ENCODE results near the gene ZNF621. TPM values are rescaled to one million over a fixed set of nuclear protein-coding genes. Genes with fewer than 3 reads are reported as not detected.

ZNF621 gene
- total RNA-seq, 1 donor from 2014 or later: 23.3 TPM

DNA sequence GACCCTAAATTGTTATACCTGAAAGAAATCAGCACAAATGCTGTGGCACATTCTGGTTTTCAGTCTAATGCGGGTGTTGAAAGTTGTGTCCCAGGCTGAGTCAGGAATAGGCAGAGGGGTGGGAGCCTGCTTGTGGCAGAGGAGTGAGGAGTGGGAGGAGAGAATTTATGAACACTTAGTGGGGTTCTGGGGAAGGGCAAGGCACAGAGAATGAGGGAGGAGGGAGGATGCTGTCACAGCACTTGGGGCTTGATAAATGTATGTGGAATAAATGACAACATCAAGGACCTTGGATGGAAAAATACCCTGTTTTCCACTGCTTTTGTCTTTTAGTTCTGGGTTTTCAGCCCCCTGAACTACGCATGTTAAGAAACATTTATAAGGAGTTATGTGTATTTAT is 49.3 kb downstream of the ZNF621 start:
- TF ChIP-seq, protein P1, sequence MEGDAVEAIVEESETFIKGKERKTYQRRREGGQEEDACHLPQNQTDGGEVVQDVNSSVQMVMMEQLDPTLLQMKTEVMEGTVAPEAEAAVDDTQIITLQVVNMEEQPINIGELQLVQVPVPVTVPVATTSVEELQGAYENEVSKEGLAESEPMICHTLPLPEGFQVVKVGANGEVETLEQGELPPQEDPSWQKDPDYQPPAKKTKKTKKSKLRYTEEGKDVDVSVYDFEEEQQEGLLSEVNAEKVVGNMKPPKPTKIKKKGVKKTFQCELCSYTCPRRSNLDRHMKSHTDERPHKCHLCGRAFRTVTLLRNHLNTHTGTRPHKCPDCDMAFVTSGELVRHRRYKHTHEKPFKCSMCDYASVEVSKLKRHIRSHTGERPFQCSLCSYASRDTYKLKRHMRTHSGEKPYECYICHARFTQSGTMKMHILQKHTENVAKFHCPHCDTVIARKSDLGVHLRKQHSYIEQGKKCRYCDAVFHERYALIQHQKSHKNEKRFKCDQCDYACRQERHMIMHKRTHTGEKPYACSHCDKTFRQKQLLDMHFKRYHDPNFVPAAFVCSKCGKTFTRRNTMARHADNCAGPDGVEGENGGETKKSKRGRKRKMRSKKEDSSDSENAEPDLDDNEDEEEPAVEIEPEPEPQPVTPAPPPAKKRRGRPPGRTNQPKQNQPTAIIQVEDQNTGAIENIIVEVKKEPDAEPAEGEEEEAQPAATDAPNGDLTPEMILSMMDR (conservative IDR thresholded peaks at IDR 0.05): no peak
- no peaks in the 10 kb centered on the region for H3K36me3 Mint-ChIP-seq
- DNase-seq (ENCODE audit: extremely low spot score, unreplicated experiment): no peak
- no peak overlapping the region for H3K27ac Mint-ChIP-seq
- no peak overlapping the region for H3K4me3 Mint-ChIP-seq
- H3K9me3 Mint-ChIP-seq: no peaks in the 10 kb centered on the region
- peaks cover 5% of the 10 kb centered on the region for H3K4me1 Mint-ChIP-seq (ENCODE audit: unreplicated experiment)
- no peaks in the 10 kb centered on the region for H3K27me3 Mint-ChIP-seq

DNA sequence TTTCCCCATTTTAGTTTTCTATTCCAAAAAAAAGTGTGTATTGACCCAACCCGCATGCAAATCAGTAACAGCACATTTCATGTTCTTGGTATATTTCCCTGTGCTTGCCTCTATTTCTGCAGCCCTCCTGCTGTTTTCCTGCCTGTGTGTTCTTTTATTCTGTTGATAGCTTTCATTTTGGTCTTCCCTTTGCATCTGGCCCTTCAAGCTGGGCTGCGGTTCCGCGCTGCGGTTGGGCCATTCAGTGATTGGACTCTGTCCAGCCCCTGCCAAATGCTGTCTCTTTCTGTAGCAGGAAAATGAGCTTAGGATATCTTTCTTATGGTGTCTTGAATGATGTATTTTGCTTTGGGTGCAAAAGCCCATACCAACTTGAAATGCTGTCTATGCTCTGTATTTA is 49.9 kb downstream of the ZNF621 start:
- H3K4me1 Mint-ChIP-seq (ENCODE audit: unreplicated experiment): peaks cover 5% of the 10 kb centered on the region
- H3K27me3 Mint-ChIP-seq: no peaks in the 10 kb centered on the region
- H3K27ac Mint-ChIP-seq: no peak overlapping the region
- H3K36me3 Mint-ChIP-seq: no peaks in the 10 kb centered on the region
- no peak overlapping the region for H3K4me3 Mint-ChIP-seq
- no peak for DNase-seq (ENCODE audit: extremely low spot score, unreplicated experiment)
- TF ChIP-seq, protein P1 (conservative IDR thresholded peaks at IDR 0.05): no peak
- H3K9me3 Mint-ChIP-seq: no peaks in the 10 kb centered on the region

DNA sequence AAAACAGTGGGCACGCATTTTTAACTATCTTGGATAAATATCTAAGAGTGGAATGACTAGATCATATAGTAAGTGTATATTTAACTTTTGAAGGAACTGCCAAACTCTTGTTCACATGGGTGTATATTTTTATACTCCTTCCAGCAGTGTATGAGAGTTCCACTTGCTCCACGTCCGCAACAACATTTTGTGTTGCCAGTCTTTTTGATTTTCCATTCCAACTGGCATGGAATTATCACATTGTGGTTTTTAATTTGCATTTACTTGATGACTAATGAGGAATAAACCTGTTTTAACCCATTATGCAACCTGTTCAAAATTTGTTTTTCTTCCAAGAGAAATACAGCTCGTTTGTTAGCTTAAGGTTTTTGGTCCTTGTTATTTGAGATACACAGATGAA is 51.6 kb downstream of the ZNF621 start:
- Mint-ChIP-seq H3K9me3 (no peaks in the 10 kb centered on the region), H3K27ac (no peak overlapping the region), H3K36me3 (no peaks in the 10 kb centered on the region), H3K4me3 (no peak overlapping the region), H3K27me3 (peaks cover 2% of the 10 kb centered on the region), H3K4me1 (ENCODE audit: unreplicated experiment) (peaks cover 9% of the 10 kb centered on the region)
- TF ChIP-seq, protein P1 (conservative IDR thresholded peaks at IDR 0.05): no peak
- DNase-seq (ENCODE audit: extremely low spot score, unreplicated experiment): no peak

DNA sequence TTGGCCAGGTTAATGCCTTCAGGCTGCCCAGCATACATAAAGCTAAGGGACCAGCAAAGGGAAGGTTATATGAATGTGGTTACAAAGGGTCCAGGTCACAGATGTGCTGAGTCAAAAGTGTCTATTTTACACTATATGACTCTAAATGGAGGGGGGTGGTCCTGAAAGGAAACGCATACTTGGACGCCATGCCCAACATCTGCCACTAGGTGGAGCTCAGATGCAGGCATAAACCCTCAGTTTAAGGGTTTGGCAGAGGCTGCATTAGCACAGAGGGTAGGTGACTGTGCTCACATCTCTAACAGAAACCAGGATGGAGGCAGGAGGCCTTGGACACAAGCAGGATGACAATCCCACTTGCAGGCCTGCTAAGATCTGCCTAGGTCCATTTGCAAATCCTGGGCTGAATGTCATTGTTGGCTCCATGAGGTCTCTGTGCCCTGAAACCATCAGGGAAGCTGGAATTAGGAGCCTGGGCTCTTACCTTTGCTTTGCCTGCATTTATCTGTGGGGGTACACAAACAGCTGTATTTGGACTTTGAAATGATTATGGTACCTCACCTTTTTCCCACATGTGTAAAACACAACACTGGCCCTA is 55.8 kb downstream of the ZNF621 start:
- H3K4me3 Mint-ChIP-seq: no peak overlapping the region
- DNase-seq (ENCODE audit: extremely low spot score, unreplicated experiment): peak; percentile 77
- no peaks in the 10 kb centered on the region for H3K36me3 Mint-ChIP-seq
- peaks cover 18% of the 10 kb centered on the region for H3K4me1 Mint-ChIP-seq (ENCODE audit: unreplicated experiment)
- no peaks in the 10 kb centered on the region for H3K9me3 Mint-ChIP-seq
- H3K27me3 Mint-ChIP-seq: peaks cover 2% of the 10 kb centered on the region
- no peak overlapping the region for H3K27ac Mint-ChIP-seq
- TF ChIP-seq, protein P1 (conservative IDR thresholded peaks at IDR 0.05): peak; percentile 98

DNA sequence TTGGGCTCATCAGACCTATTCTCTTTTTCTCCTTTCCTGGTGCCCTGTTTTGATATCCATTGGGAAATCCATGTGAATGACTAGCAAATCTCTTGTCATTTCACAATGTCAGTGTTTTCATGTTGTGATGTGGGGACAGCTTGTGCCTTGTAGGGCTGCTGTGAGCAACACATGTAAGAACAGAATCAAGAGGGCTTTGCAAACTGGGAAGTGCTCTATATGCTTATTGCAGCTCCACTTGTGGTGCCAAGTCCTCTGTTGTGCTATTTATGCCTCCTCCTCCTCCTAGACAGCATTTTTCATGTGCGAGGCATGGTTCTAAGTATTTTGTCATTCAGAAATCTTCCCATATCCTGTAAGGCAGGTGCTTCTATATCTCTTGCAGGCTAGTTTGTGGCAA is 56.4 kb downstream of the ZNF621 start:
- Mint-ChIP-seq H3K4me3 (no peak overlapping the region), H3K27ac (no peak overlapping the region)
- TF ChIP-seq, protein P1 (conservative IDR thresholded peaks at IDR 0.05): no peak

More for the DNA sequence above, 56.4 kb downstream of the ZNF621 start:
- DNase-seq (ENCODE audit: extremely low spot score, unreplicated experiment): no peak
- Mint-ChIP-seq H3K4me1 (ENCODE audit: unreplicated experiment) (peaks cover 22% of the 10 kb centered on the region), H3K36me3 (no peaks in the 10 kb centered on the region), H3K9me3 (no peaks in the 10 kb centered on the region), H3K27me3 (peaks cover 2% of the 10 kb centered on the region)

All from type B pancreatic cell (in vitro differentiated cells).